HFF-Myc (cell line): ENCODE data around the gene RIT2.

Experiments
- DNase-seq: peaks from one replicate; pipeline ENCODE4 v3.0.0-alpha.2; 2011; ENCODE audit warnings: low read depth; ENCODE audit errors: extremely low read depth
- H3K4me3 ChIP-seq: replicated peaks from 2 replicates; pipeline ENCODE4 v1.5.1; 2011; ENCODE audit warnings: low read depth, mild to moderate bottlenecking, control low read depth, low read length
- TF ChIP-seq, protein P1 (sequence below): IDR thresholded peaks from 2 replicates; pipeline ENCODE4 v1.5.1; 2012; ENCODE audit warnings: mild to moderate bottlenecking, low read depth, low read length, control low read depth; ENCODE audit errors: missing control alignments

RIT2 gene

DNA sequence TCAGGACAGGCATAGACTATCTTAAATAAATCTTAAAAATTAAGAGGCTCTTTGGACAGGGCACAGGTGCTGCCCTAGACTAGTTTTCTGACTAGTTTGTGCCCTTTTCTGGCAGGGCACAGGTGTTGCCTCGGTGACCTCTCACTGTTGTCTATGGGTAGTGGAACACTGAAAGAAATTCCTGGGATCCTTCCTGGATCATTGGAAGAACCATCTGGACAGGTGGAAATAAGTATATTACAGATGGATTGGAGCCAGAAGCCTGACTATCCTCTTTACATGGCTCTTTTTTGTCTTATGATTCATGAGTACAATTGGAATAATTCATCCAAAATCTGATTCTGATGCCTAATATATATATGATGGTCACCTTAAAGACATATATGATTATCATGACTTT, 286.6 kb downstream of the RIT2 start:
- no peak overlapping the region for H3K4me3 ChIP-seq
- no peak for DNase-seq
- TF ChIP-seq, protein P1, sequence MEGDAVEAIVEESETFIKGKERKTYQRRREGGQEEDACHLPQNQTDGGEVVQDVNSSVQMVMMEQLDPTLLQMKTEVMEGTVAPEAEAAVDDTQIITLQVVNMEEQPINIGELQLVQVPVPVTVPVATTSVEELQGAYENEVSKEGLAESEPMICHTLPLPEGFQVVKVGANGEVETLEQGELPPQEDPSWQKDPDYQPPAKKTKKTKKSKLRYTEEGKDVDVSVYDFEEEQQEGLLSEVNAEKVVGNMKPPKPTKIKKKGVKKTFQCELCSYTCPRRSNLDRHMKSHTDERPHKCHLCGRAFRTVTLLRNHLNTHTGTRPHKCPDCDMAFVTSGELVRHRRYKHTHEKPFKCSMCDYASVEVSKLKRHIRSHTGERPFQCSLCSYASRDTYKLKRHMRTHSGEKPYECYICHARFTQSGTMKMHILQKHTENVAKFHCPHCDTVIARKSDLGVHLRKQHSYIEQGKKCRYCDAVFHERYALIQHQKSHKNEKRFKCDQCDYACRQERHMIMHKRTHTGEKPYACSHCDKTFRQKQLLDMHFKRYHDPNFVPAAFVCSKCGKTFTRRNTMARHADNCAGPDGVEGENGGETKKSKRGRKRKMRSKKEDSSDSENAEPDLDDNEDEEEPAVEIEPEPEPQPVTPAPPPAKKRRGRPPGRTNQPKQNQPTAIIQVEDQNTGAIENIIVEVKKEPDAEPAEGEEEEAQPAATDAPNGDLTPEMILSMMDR = no peak

DNA sequence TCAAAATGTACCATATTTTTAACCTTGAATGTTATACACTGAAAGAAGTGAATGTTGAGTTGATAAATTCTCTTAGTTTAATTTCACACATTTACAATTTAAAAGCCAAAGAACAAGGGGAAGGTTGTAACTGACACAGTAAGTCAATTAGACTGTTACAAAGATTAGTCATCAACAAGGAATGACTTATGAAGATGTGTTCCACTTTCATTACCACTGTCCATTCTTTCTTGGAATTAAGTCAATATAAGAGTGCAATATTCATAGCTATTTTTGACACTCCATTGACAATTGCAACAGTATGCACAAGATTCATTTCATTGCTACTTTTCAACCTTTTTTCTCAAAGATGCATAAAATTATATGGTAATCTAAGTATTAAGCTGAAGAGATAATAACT, 291.3 kb downstream of the RIT2 start:
- DNase-seq = no peak
- no peak overlapping the region for H3K4me3 ChIP-seq
- TF ChIP-seq, protein P1 = no peak

DNA sequence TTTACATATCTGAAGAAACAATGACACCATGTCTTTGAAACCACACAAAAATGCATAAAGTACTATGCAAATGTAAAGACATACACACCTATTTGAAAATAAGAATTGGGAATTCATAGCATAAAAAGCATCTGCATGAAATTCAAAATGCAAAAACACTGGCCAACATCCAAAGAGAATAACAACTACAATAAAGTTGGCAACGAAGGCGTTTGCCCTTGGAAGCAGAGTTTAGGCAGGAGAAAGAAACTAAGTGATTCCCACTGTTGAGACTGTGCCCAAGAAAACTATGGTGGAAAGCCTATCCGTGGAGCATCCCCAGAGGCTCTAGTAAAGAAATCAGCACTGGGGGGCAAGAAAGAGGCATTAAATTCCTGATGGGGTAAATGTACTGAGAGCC, 292.8 kb downstream of the RIT2 start:
- TF ChIP-seq, protein P1 = no peak
- H3K4me3 ChIP-seq = no peak overlapping the region
- DNase-seq = no peak

DNA sequence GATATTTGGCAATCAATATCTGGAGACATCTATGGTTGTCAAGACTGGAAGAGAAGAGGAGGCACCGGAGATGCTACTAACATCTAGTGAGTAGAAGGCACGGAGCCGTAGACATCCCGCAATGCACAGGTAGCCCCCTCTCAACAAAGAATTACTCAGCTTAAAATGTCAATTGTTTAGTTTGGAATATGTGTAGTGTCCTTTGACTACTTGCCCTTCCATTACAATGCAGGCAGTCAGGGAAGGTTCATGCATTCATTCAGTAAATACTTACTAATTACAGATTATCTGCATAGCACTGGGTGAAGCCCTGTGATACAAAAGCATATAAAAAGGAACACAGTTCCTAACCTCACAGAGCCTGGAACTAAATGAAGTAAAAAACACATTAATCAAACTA, 294.0 kb downstream of the RIT2 start:
- no peak for DNase-seq
- H3K4me3 ChIP-seq = no peak overlapping the region
- TF ChIP-seq, protein P1 = no peak

DNA sequence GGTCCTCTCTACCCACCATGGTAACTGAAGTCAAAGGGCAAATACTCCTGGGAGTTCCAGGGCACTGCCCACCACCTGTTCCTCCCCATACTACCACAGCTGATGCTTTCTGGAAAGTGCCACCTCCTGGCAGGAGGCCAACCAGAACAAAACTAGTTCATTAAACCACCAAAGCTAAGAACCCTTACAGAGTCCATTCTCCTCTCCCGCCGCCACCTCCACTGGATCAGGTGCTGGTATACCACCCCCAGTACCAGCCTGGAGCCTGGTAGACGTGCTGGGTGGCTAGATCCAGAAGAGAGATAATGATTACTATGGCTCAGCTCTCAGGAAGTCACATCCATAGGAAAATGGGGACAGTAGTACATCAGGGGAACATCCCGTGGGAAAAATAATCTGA, 300.9 kb downstream of the RIT2 start:
- no peak overlapping the region for H3K4me3 ChIP-seq
- no peak for DNase-seq
- TF ChIP-seq, protein P1 = no peak

DNA sequence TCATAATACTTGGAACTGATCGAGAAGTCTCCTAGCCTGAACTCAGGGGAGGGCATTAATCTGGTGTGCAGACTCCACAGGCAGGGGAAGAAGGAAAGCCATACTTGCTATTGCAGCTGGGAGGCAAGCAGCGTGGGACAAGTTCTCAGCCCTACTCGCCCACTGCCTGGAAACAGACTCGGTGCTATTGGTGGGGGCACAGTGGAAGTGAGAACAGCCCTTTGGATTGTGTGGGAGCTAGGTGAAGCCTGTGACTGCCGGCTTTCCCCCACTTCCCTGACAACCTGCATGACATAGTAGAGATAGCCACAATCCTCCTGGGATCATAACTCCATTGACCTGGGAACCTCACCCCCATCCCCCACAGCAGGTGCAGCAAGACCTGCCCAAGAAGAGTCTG, 301.3 kb downstream of the RIT2 start:
- no peak for DNase-seq
- H3K4me3 ChIP-seq = no peak overlapping the region
- TF ChIP-seq, protein P1 = no peak

DNA sequence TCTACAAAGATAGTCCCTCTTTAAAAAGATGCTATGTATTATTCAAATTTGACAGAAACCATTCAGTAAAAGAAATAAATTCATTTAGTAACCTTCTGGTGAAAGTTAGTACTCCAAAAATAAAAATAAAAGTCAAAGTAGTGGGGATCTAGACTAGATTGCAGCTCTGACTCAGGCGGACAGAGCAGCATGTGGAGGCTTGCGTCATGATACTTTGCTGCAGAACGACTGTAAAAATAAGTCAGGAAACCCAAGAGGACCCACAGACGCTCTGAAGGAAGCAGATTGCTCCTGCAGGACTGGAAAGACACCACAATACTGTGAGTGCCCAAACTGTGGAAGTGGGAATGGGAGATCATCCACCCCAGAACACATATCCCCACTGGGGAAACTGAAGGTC, 301.9 kb downstream of the RIT2 start:
- no peak for DNase-seq
- TF ChIP-seq, protein P1 = no peak
- no peak overlapping the region for H3K4me3 ChIP-seq
